Esophagus (tissue), 2 donors: ENCODE measurements around the gene DGKD. TPM values are rescaled to one million over a fixed set of nuclear protein-coding genes. Genes with fewer than 3 reads are reported as not detected.

Experiments
- H3K27ac ChIP-seq, 2 donors: one replicate each; pipeline ENCODE4 v1.5.1; 2013; ENCODE audit warnings: low read depth in 2 of 2, mild to moderate bottlenecking in 2 of 2, inconsistent platforms in 1 of 2, low read length in 1 of 2, moderate library complexity in 1 of 2
- H3K27me3 ChIP-seq, 2 donors: one replicate each; pipeline ENCODE4 v1.6.1; 2013; ENCODE audit warnings: low read length in 2 of 2, control low read depth in 1 of 2, mild to moderate bottlenecking in 1 of 2; ENCODE audit not compliant: insufficient read depth in 2 of 2, control insufficient read depth in 1 of 2
- H3K36me3 ChIP-seq, 2 donors: one replicate each; pipeline ENCODE4 v1.6.1; 2013; ENCODE audit warnings: low read length in 1 of 2; ENCODE audit not compliant: control insufficient read depth in 2 of 2, insufficient read depth in 2 of 2
- H3K4me1 ChIP-seq, 2 donors: one replicate each; pipeline ENCODE4 v1.6.1; 2013; ENCODE audit warnings: low read length in 1 of 2; ENCODE audit not compliant: control insufficient read depth in 2 of 2, insufficient read depth in 2 of 2
- H3K4me3 ChIP-seq, 2 donors: one replicate each; pipeline ENCODE4 v1.5.1; 2013; ENCODE audit warnings: low read length in 2 of 2, mild to moderate bottlenecking in 2 of 2, low read depth in 1 of 2, moderate library complexity in 1 of 2
- H3K9me3 ChIP-seq, 2 donors: one replicate each; pipeline ENCODE4 v1.6.1; 2013; ENCODE audit warnings: mild to moderate bottlenecking in 2 of 2, low read depth in 1 of 2, low read length in 1 of 2, moderate library complexity in 1 of 2; ENCODE audit not compliant: control insufficient read depth in 2 of 2, insufficient read depth in 1 of 2
- WGBS, 2 donors: extraction: QIAGEN DNeasy Blood & Tissue Kit; methylation state at CpG; one replicate each; pipeline ENCODE4 v1.1.7; 2013; 5-methylcytosine and 5-hydroxymethylcytosine counted together
- polyA plus RNA-seq, 2 donors: library from polyadenylated mRNA; stranded (reverse); fragments of 200-250 nt; gene quantifications; one replicate each; pipeline ENCODE4 v1.2.3, GENCODE V29; 2013
- donor health status: healthy with polysubstance abuse.
- donor health status: Bipolar disorder and iron deficiency.

The DGKD gene
- polyA plus RNA-seq, 2 donors: 3.3 to 15.4 TPM

DNA sequence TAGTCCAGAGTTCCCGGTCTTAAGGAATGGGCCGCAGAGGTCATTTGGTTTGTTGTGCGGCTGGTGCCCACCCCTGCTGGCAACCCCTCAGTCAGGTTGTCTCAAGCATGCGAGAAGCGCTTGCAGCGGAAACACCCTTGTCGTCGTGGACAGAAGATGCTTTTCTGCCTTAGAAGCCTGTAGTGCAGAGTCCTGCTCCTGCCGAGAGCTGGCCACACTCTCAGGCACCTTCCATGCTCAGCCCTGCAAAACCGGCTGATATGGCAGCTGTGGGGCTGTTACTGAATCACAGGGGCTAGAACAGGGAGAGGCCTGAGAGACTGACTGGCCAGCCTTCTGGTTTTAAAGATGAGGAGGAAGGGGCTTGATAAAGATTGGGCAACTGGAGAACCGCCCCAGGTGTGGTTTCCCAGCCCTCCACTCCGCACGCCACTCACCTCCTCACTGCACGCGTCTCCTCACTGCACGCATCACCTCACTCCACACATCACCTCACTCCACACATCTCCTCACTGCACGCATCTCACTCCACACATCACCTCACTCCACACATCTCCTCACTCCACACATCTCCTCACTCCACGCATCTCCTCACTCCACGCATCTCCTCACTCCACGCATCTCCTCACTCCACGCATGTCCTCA is 108.7 kb downstream of the DGKD start:
- no peaks in the 10 kb centered on the region for H3K9me3 ChIP-seq
- H3K27ac ChIP-seq: no peak overlapping the region
- peaks cover 3 to 39% of the 10 kb centered on the region in 2 donors for H3K36me3 ChIP-seq
- H3K27me3 ChIP-seq: no peaks in the 10 kb centered on the region
- WGBS, 2 donors: 92 to 93% methylated on average over 21 of the region's 21 CpGs
- H3K4me3 ChIP-seq: no peak overlapping the region
- H3K4me1 ChIP-seq: peaks cover 0 to 6% of the 10 kb centered on the region in 2 donors

DNA sequence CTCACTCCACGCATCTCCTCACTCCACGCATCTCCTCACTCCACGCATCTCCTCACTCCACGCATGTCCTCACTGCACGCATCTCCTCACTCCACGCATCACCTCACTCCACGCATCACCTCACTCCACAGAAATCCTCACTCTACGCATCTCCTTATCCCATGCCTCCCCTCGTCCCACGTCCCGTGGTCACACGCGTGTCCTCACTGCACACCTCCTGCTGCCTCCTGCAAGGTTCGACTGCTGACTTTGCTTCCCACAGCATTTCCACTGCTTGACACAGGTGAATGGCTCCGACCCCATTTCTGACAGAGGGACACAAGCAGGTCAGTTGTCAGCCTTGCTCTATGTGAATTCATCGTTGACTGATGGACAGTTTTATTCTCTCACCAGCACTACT is 109.3 kb downstream of the DGKD start:
- peaks cover 3 to 41% of the 10 kb centered on the region in 2 donors for H3K36me3 ChIP-seq

GRCh38 chr2:233464056-233464455 is 109.8 kb downstream of the DGKD start:
- WGBS, 2 donors: 91 to 92% methylated on average over 19 of the region's 19 CpGs
- no peak overlapping the region for H3K4me3 ChIP-seq
- H3K9me3 ChIP-seq: no peaks in the 10 kb centered on the region
- H3K27me3 ChIP-seq: no peaks in the 10 kb centered on the region
- peaks cover 3 to 44% of the 10 kb centered on the region in 2 donors for H3K36me3 ChIP-seq
- H3K4me1 ChIP-seq: peaks cover 0 to 6% of the 10 kb centered on the region in 2 donors
- H3K27ac ChIP-seq: no peak overlapping the region

More for the DNA sequence above, 109.3 kb downstream of the DGKD start:
- peaks cover 0 to 6% of the 10 kb centered on the region in 2 donors for H3K4me1 ChIP-seq
- no peaks in the 10 kb centered on the region for H3K9me3 ChIP-seq
- H3K27ac ChIP-seq: no peak overlapping the region
- H3K27me3 ChIP-seq: no peaks in the 10 kb centered on the region
- no peak overlapping the region for H3K4me3 ChIP-seq
- WGBS, 2 donors: 94 to 96% methylated on average over 16 of the region's 16 CpGs

- Histone ChIP-seq H3K4me1 (peaks cover 0 to 10% of the 10 kb centered on the region in 2 donors), H3K9me3 (no peaks in the 10 kb centered on the region), H3K36me3 (peaks cover 3 to 47% of the 10 kb centered on the region in 2 donors), H3K27me3 (no peaks in the 10 kb centered on the region), H3K4me3 (no peak overlapping the region), H3K27ac (no peak overlapping the region)
- 71 to 79% methylated on average over 16 of the region's 16 CpGs for WGBS, 2 donors
These were observed 110.4 kb downstream of the DGKD start for GRCh38 chr2:233464531-233465240.

DNA sequence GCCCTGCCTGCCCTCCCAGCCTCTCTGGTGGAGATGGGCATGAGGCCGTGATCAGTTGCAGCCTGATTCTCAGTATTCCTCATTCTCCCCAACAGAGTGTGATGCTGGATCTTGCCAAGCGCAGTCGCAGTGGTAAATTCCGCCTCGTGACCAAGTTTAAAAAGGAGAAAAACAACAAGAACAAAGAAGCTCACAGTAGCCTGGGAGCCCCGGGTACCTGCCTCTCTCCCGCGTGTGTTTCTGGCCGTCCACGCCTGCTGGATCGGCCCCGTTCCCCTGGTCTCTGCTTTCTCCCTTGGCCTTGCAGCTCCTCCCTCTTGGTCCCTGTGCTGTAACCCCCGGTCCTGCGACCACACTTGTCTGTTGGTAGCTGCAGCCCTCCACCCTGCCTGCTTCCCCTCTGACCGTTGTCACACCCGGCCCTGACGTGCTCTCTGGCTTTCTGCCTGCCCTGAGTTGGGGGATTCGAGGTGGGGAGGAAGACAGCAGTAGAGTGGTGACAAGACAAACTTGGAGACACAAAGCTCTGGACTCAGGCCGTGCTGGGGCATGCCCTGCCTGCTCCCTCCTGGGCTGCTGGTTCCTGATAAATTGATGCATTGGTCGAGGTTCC is 112.8 kb downstream of the DGKD start:
- 92 to 93% methylated on average over 20 of the region's 20 CpGs for WGBS, 2 donors
- H3K4me3 ChIP-seq: no peak overlapping the region
- no peaks in the 10 kb centered on the region for H3K9me3 ChIP-seq
- H3K27ac ChIP-seq: no peak overlapping the region
- H3K4me1 ChIP-seq: peaks cover 0 to 10% of the 10 kb centered on the region in 2 donors
- H3K36me3 ChIP-seq: peaks cover 0 to 41% of the 10 kb centered on the region in 2 donors
- H3K27me3 ChIP-seq: no peaks in the 10 kb centered on the region

- WGBS, 2 donors: 91 to 93% methylated on average over 22 of the region's 22 CpGs
- H3K9me3 ChIP-seq: no peaks in the 10 kb centered on the region
- H3K4me1 ChIP-seq: peaks cover 0 to 10% of the 10 kb centered on the region in 2 donors
- no peak overlapping the region for H3K27ac ChIP-seq
- H3K27me3 ChIP-seq: no peaks in the 10 kb centered on the region
- H3K4me3 ChIP-seq: no peak overlapping the region
- peaks cover 0 to 33% of the 10 kb centered on the region in 2 donors for H3K36me3 ChIP-seq
These were observed 113.9 kb downstream of the DGKD start for GRCh38 chr2:233468047-233468740.

GRCh38 chr2:233468741-233469110 is 114.4 kb downstream of the DGKD start:
- H3K36me3 ChIP-seq: peaks cover 0 to 31% of the 10 kb centered on the region in 2 donors
- H3K27ac ChIP-seq: no peak overlapping the region

GRCh38 chr2:233469261-233470010 is 115.1 kb downstream of the DGKD start:
- peaks cover 0 to 8% of the 10 kb centered on the region in 2 donors for H3K4me1 ChIP-seq
- no peaks in the 10 kb centered on the region for H3K27me3 ChIP-seq
- H3K4me3 ChIP-seq: no peak overlapping the region
- 75 to 76% methylated on average over 32 of the region's 32 CpGs for WGBS, 2 donors
- H3K9me3 ChIP-seq: no peaks in the 10 kb centered on the region
- H3K36me3 ChIP-seq: peaks cover 0 to 25% of the 10 kb centered on the region in 2 donors
- H3K27ac ChIP-seq: peak overlapping the region in 1 of 2 donors; percentile 58

More at GRCh38 chr2:233468741-233469110, 114.4 kb downstream of the DGKD start:
- Histone ChIP-seq H3K4me3 (no peak overlapping the region), H3K27me3 (no peaks in the 10 kb centered on the region), H3K4me1 (peaks cover 0 to 10% of the 10 kb centered on the region in 2 donors), H3K9me3 (no peaks in the 10 kb centered on the region)
- 93 to 94% methylated on average over 8 of the region's 8 CpGs for WGBS, 2 donors
